ENCODE results near the gene EMD. TPM values are rescaled to one million over a fixed set of nuclear protein-coding genes. Genes with fewer than 3 reads are reported as not detected.

Gene EMD
- total RNA-seq, 3 donors from 2014 or later: 33.8 to 48.1 (median 45.6) TPM

GRCh38 chrX:154360155-154360713 is 18.9 kb upstream of the EMD start:
- no peaks in the 10 kb centered on the region for H3K9me3 ChIP-seq
- peaks cover 0 to 11% of the 10 kb centered on the region in 2 donors for H3K27me3 ChIP-seq
- peak overlapping the region in 1 of 2 donors; percentile 32 for H3K27ac ChIP-seq
- intact Hi-C loops (cut with DNase I; ENCODE audit: low total_unique reads): no loop called here
- DNase-seq (ENCODE audit: low spot score in 2 of 2): no peak
- H3K36me3 ChIP-seq: no peaks in the 10 kb centered on the region
- TF ChIP-seq POLR2A (IDR thresholded peaks at IDR 0.05): no peak
- TF ChIP-seq POLR2AphosphoS5 (IDR thresholded peaks at IDR 0.05): no peak
- no peak for TF ChIP-seq CTCF (IDR thresholded peaks at IDR 0.05)
- H3K4me1 ChIP-seq: no peaks in the 10 kb centered on the region
- H3K4me3 ChIP-seq: no peak overlapping the region

DNA sequence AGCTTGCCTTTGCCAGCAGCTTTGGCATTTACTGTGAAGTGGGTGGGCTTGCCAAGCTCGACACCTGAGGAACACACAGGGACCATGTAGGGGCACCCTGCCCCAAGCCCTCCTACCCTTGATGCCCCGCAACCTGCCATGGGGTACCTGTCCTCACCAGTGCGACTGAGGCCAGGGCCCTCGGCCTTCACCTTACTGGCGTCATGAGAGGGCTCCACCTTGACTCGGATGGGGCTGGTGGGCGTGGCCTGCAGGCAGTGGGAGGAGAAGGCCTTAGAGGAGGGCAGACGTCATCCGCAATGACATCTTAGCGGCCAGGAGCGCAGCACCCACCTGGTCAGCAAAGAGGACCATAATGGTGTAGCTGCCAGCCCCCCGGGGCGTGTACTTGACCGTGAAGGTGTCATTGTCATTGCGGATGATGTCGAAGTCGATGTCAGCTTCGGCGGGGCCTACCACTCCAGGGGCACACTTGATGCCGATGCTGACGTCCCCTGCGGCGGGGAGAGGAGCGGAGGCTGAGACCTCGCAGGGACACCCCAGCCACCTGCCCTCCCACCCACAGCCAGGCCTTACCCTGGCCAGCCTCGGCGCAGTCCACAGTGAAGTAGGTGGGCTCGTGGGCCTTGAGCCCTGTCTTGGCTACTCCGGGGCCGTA is 16.9 kb upstream of the EMD start:
- no peaks in the 10 kb centered on the region for H3K9me3 ChIP-seq
- peak overlapping the region in 1 of 2 donors; percentile 32 for H3K27ac ChIP-seq
- H3K36me3 ChIP-seq: no peaks in the 10 kb centered on the region
- TF ChIP-seq POLR2A (IDR thresholded peaks at IDR 0.05) (no peak), POLR2AphosphoS5 (IDR thresholded peaks at IDR 0.05) (no peak), CTCF (IDR thresholded peaks at IDR 0.05) (no peak)
- peaks cover 0 to under 1% of the 10 kb centered on the region in 2 donors for H3K27me3 ChIP-seq
- no peaks in the 10 kb centered on the region for H3K4me1 ChIP-seq
- intact Hi-C loops (cut with DNase I; ENCODE audit: low total_unique reads): no loop called here
- DNase-seq (ENCODE audit: low spot score in 2 of 2): no peak
- no peak overlapping the region for H3K4me3 ChIP-seq

DNA sequence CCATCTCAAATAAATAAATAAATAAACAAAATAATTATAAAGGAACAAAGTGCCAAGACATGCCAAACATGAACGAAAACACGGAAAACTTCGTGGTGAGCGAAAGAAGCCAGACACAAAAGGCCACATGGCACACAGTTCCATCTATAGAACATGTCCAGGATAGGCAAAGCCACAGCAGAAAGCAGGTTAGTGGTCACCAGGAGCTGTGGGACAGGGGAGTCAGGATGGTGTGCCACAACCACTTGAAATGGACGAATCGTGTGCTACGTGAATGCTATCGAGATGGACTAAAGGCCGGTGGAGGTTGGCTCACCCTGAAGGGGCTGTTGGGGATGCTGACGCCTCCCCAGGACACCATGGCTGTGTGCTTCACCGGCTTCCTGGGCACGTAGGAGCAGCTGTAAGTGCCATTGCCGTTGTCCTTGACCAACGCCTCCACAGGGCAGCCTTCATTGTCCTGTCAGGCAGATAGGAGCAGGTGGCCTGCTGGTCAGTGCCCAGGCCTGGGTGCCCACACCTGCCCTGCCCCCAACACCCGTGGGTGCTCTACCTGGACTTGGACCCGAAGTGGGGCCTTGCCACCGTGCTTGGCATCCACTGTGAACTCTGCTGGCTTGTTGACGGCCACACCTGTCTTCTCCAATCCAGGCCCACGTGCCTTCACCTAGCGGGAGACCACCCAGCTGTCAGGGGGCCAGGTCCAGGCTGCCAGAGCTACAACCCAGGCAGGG is 15.2 kb upstream of the EMD start:
- no peaks in the 10 kb centered on the region for H3K27me3 ChIP-seq
- H3K9me3 ChIP-seq: no peaks in the 10 kb centered on the region
- no peak overlapping the region for H3K4me3 ChIP-seq
- no peak overlapping the region for H3K27ac ChIP-seq
- no peak for DNase-seq (ENCODE audit: low spot score in 2 of 2)
- no peaks in the 10 kb centered on the region for H3K36me3 ChIP-seq
- intact Hi-C loops (cut with DNase I; ENCODE audit: low total_unique reads): no loop called here
- H3K4me1 ChIP-seq: no peaks in the 10 kb centered on the region
- TF ChIP-seq POLR2AphosphoS5 (IDR thresholded peaks at IDR 0.05): no peak
- TF ChIP-seq POLR2A (IDR thresholded peaks at IDR 0.05): no peak
- TF ChIP-seq CTCF (IDR thresholded peaks at IDR 0.05): no peak

DNA sequence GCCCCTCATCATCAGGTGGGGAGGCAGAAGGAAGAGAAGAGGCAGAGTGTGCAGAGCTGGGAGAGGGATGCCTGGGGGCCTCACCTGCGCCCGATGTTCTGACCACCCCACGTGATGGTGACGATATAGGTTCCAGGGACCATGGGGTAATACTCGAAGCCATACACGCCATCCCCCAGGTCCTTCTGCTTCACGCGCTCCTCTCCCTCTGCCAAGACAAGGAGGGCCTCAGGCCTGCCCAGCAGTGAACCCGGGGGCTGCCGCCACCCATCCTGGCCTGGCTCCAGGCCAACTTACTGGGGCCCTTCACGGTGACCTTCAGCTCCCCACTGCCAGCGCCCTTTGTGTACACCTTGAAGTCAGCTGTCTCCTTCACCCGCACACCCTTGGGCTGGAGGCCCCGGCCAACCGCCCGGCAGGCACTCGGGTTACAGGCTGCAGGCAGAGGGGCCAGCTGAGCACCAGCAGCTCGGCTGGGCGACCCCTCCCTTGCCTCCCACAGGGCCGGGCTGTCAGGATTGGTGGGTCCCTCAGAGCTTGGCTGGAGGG is 14.0 kb upstream of the EMD start:
- Histone ChIP-seq H3K27ac (peak overlapping the region in 1 of 2 donors; percentile 97), H3K4me1 (no peaks in the 10 kb centered on the region), H3K4me3 (peak overlapping the region in 1 of 3 donors; percentile 5), H3K9me3 (no peaks in the 10 kb centered on the region), H3K27me3 (peaks cover 0 to 3% of the 10 kb centered on the region in 2 donors), H3K36me3 (no peaks in the 10 kb centered on the region)
- intact Hi-C loops (cut with DNase I; ENCODE audit: low total_unique reads): no loop called here
- DNase-seq (ENCODE audit: low spot score in 2 of 2): no peak
- TF ChIP-seq CTCF (IDR thresholded peaks at IDR 0.05) (no peak), POLR2AphosphoS5 (IDR thresholded peaks at IDR 0.05) (no peak), POLR2A (IDR thresholded peaks at IDR 0.05) (no peak)
